Lung (tissue), 12 donors: ENCODE results near the gene IRAK3. TPM values are rescaled to one million over a fixed set of nuclear protein-coding genes. Genes with fewer than 3 reads are reported as not detected.

ENCODE experiments used
- ATAC-seq: fragments of 200-7000 bp; cut with Tn5 transposase; one replicate; pipeline ENCODE4 v1.9.1; 2020; ENCODE audit warnings: moderate number of reproducible peaks; ENCODE audit not compliant: insufficient read depth, low FRiP score
- DNase-seq, 3 donors: peaks; one replicate each; pipeline ENCODE4 v3.0.0-alpha.2; 2013 to 2017
- H3K27ac ChIP-seq, 2 donors: one replicate each; pipeline ENCODE4 v1.5.1; 2013; ENCODE audit warnings: mild to moderate bottlenecking in 2 of 2, moderate library complexity in 2 of 2, control low read depth in 1 of 2, inconsistent platforms in 1 of 2, low read depth in 1 of 2, low read length in 1 of 2
- H3K27me3 ChIP-seq, 3 donors: one replicate each; pipeline ENCODE4 v1.5.1; 2013; ENCODE audit warnings: low read length in 2 of 3; ENCODE audit not compliant: control insufficient read depth in 3 of 3, insufficient read depth in 3 of 3
- H3K36me3 ChIP-seq, 4 donors: one replicate each; pipeline ENCODE4 v1.5.1; 2013; ENCODE audit warnings: low read length in 4 of 4, mild to moderate bottlenecking in 1 of 4, moderate library complexity in 1 of 4; ENCODE audit not compliant: control insufficient read depth in 4 of 4, insufficient read depth in 4 of 4
- H3K4me1 ChIP-seq, 5 donors: one replicate each; pipeline ENCODE4 v1.5.1; 2013; ENCODE audit warnings: low read length in 5 of 5, mild to moderate bottlenecking in 2 of 5, moderate library complexity in 1 of 5; ENCODE audit not compliant: control insufficient read depth in 5 of 5, insufficient read depth in 5 of 5
- H3K4me3 ChIP-seq: one replicate; pipeline ENCODE4 v1.5.1; 2013; ENCODE audit warnings: mild to moderate bottlenecking, control low read depth, moderate library complexity
- H3K9ac ChIP-seq, 2 donors: one replicate each; pipeline ENCODE4 v1.5.1; 2013; ENCODE audit warnings: low read length in 2 of 2, control low read depth in 1 of 2; ENCODE audit not compliant: insufficient read depth in 1 of 2
- H3K9me3 ChIP-seq, 4 donors: one replicate each; pipeline ENCODE4 v1.5.1; 2013; ENCODE audit warnings: low read length in 3 of 4, mild to moderate bottlenecking in 1 of 4, moderate library complexity in 1 of 4; ENCODE audit not compliant: control insufficient read depth in 4 of 4, insufficient read depth in 3 of 4
- CTCF ChIP-seq: IDR thresholded peaks from 2 replicates; pipeline ENCODE4 v1.5.1; 2012; ENCODE audit warnings: mild to moderate bottlenecking; ENCODE audit errors: control extremely low read depth, extremely low read depth
- WGBS, 2 donors: extraction: QIAGEN DNeasy Blood & Tissue Kit; methylation state at CpG; one replicate each; pipeline ENCODE4 v1.1.7; 2013; 5-methylcytosine and 5-hydroxymethylcytosine counted together
- polyA plus RNA-seq, 2 donors: library from polyadenylated mRNA; stranded (reverse); fragments of 200-250 nt; gene quantifications; one replicate each; pipeline ENCODE4 v1.2.1, GENCODE V29; 2013
- total RNA-seq, 2 donors: library from RNA; depleted of rRNA in 1 of 2; stranded (reverse); fragments of >200 nt in 1 of 2; gene quantifications; one replicate each; pipeline ENCODE4 v1.2.1, GENCODE V29; 2014 to 2021
- donor health status: control.
- donor health status: control.
- donor health status: Bipolar disorder and iron deficiency.
- donor health status: healthy.
- donor health status: DM: yes; HTN: yes; CAD: no.

IRAK3 gene
- total and polyA plus RNA-seq, 4 donors, result 7.8 to 77.2 (median 51.2) TPM

GRCh38 chr12:66290716-66291200 lies 101.7 kb downstream of the IRAK3 start:
- H3K4me3 ChIP-seq, result no peak overlapping the region
- H3K36me3 ChIP-seq, result no peaks in the 10 kb centered on the region
- no peak for DNase-seq
- no peaks in the 10 kb centered on the region for H3K9me3 ChIP-seq
- no peaks in the 10 kb centered on the region for H3K27me3 ChIP-seq
- ATAC-seq, result no peak
- TF ChIP-seq CTCF, result no peak
- no peaks in the 10 kb centered on the region for H3K4me1 ChIP-seq
- WGBS, 2 donors, result 79 to 87% methylated on average over 2 of the region's 2 CpGs
- no peak overlapping the region for H3K9ac ChIP-seq
- H3K27ac ChIP-seq, result no peak overlapping the region

- Histone ChIP-seq H3K4me3 (no peak overlapping the region), H3K27me3 (peaks cover 0 to 2% (median 0%) of the 10 kb centered on the region in 3 donors), H3K27ac (no peak overlapping the region), H3K9ac (no peak overlapping the region), H3K4me1 (no peaks in the 10 kb centered on the region), H3K36me3 (no peaks in the 10 kb centered on the region), H3K9me3 (no peaks in the 10 kb centered on the region)
- 88 to 93% methylated on average over 1 of the region's 1 CpG for WGBS, 2 donors
- ATAC-seq, result no peak
- DNase-seq, result no peak
- TF ChIP-seq CTCF, result no peak
These were observed 107.2 kb downstream of the IRAK3 start for GRCh38 chr12:66296176-66296683.

- Histone ChIP-seq H3K4me3 (no peak overlapping the region), H3K36me3 (no peaks in the 10 kb centered on the region), H3K9ac (no peak overlapping the region), H3K27ac (no peak overlapping the region), H3K9me3 (no peaks in the 10 kb centered on the region), H3K27me3 (peaks cover 0 to 2% (median 0%) of the 10 kb centered on the region in 3 donors), H3K4me1 (no peaks in the 10 kb centered on the region)
- TF ChIP-seq CTCF, result no peak
- no peak for DNase-seq
- no peak for ATAC-seq
- 56 to 66% methylated on average over 4 of the region's 4 CpGs for WGBS, 2 donors
These were observed 108.1 kb downstream of the IRAK3 start for GRCh38 chr12:66297080-66297479.

GRCh38 chr12:66297923-66298322 lies 108.9 kb downstream of the IRAK3 start:
- Histone ChIP-seq H3K4me1 (peaks cover 0 to 3% (median 0%) of the 10 kb centered on the region in 5 donors), H3K27ac (no peak overlapping the region), H3K36me3 (no peaks in the 10 kb centered on the region), H3K27me3 (peaks cover 0 to 2% (median 0%) of the 10 kb centered on the region in 3 donors), H3K9me3 (no peaks in the 10 kb centered on the region), H3K4me3 (no peak overlapping the region), H3K9ac (no peak overlapping the region)
- ATAC-seq (no peak), DNase-seq (no peak)
- no peak for TF ChIP-seq CTCF
- WGBS, 2 donors, result 88 to 93% methylated on average over 3 of the region's 3 CpGs
